NCI-H128 (cell line): ENCODE results near the gene EGFR.

Source experiments
- DNase-seq: peaks from one replicate; lab custom pipeline; 2025; ENCODE audit not compliant: unreplicated experiment; lab: John Stamatoyannopoulos, UW

The EGFR gene

DNA sequence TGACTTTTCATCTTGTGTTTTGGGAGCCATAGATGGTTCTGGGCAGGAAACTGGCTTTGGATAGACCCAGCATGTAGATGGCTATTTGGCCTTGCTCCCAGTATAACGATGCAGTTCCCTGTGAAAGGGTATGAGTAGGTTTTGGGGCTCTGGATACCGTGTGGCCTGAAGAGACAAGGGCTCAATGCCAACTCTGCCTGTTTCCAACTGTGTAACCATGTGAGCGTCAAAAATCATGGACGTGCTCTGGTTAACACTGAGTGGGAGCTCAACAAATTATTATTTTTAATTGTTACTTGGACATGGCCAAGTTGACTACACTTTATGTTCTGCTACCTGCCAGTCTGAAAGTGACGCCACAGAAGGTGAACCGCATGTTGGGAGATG lies 41.8 kb downstream of the EGFR start:
- DNase-seq: no peak

DNA sequence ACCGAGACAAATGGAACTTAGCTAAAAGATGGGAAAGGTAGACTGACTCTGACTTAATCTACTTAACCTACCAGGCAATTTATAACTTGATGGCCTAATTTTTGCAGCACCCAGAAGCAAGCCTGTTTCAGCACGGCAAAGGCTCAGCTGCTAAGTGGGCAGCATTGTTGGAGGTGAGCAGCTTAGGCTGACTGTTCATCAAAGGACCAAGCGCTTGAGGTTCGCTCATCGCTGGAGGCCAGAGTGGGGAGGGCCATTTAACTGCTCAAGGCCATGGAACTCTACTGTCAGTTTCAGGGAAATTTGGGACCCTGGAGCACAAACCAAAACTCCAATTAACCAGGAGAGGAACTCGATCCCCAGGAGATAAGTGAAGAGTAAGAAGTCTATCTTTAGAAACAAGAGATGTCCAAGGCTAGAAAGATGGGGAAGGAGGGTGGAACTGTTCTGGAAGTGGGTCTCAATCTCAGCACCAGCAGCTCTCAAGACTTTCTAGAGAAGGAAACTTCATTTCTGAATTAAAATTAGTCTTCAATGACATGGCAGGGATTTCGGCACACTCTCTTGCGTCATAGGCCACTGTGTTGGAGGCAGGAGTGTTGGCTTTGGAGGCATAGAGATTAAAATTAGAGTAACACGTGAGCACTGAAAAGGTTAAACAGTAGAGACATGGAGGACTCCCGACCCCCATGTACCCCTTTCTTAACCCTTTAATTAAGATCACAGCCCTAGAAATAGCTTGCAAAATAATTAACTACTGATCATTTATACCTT lies 43.1 kb downstream of the EGFR start:
- no peak for DNase-seq

- DNase-seq: no peak
Measured at GRCh38 chr7:55063061-55063460, 44.2 kb downstream of the EGFR start.

DNA sequence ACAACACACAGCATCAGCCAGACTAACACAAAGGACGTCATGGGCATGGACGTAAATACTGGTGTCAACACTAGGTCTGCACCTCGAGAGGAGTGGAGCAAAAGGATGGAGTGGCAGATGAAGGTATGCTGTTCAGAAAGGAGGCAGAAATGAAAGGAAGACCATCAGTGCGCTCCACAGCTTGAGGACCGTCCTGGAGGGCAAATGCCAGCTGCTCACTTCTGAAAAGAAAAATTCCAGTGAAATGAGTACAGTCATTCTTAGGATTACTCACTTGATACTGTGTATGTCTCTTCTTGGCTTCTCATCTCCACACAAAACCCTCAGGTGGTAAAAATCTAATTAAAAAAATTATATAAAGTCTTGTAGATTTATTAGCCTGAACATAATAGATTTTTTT lies 44.8 kb downstream of the EGFR start:
- no peak for DNase-seq

DNA sequence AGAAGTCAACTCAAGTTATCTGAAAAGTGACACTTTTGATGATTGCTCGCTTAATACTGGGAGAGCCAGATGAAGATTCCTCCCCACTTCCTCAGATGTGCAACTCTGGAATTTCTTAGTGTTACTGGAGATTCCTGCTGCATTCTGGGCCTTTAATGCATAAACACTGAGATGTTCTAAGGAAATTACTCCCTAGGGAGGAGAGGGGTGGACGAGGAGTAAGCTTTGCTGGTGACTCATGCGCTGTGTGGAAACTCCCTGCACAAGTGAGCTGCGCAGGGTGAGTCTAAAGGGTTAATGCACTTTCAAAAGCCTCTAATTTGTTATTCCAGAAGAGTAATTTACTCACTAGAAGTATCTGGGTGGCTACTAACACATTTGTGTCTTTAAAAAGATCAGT lies 46.3 kb downstream of the EGFR start:
- no peak for DNase-seq

- DNase-seq: no peak
Measured at GRCh38 chr7:55065511-55066229, 46.9 kb downstream of the EGFR start.

GRCh38 chr7:55066524-55066923 lies 47.7 kb downstream of the EGFR start:
- DNase-seq: no peak

GRCh38 chr7:55066938-55067337 lies 48.1 kb downstream of the EGFR start:
- DNase-seq: no peak

DNA sequence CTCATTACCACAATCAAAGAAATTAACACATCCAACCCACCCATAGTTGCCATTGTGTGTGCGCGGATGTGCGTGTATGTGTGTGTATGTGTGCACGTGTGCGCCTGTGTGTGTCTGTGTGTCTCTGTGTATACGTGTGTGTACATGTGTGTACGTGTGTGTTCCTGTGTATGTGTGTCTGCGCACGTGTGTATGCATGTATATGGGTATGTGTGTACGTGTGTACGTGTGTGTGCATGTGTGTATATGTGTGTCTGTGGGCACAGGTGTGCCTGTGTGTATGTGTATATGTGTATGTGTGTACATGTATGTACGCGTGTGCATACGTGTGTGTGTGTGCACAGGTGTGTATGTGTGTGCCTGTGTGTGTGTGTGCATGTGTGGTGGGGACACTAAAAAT lies 48.9 kb downstream of the EGFR start:
- no peak for DNase-seq

GRCh38 chr7:55069271-55069792 lies 50.5 kb downstream of the EGFR start:
- no peak for DNase-seq

- no peak for DNase-seq
Measured at GRCh38 chr7:55070271-55070743, 51.5 kb downstream of the EGFR start.

DNA sequence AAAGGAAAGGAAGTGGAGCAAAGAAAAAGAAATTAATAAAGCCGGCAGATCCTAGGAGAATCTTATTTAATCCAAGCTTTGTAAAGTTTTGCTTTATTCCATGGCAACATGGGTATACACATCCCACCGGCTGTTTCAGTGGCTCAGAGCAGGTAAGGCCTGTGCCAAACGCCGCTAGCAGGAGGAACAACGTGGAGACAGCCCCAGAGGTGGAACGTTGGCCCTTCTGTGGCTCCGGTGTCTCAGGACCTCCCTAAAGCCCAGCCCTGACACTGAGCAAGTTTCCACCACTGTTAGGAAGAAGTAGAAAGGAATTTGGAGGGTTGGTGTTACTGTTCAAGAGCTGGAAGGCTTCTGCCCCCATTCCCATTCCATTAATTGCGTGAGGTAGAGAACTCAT lies 52.0 kb downstream of the EGFR start:
- no peak for DNase-seq

DNA sequence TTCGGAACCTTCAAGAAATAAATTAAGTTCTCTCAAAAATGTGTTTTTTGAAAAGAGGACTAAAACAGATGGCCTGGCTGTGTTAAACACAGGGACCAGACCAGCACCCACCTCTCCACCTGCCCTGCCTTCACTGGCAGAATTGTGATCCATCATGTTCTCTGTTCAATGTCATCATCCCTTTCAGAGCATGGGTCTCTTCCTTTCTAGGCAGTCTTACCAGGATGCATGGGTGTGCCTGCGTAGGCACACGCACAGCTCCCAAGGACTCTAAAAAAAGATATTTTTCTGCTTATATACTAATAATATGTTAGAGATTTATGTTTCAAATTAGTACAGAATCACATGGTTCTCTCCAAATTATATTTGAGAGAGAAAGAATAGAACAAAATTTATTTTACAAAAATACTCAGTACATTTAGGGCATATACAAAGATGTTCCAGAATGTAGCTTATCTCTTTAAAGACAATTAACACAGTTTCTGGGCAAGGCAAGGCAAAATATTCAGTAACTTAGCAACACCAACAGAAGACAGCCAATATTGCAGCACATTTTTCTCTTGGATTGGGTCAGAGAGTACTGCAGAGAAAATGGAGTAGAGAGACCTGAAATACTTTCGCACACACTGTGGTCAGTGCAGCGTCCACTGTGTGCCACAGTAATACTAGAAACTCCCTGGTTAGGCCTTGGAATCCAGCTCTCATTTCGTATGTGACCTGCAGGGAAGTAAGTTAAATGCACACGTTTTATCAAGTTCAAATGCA lies 52.8 kb downstream of the EGFR start:
- DNase-seq: no peak

DNA sequence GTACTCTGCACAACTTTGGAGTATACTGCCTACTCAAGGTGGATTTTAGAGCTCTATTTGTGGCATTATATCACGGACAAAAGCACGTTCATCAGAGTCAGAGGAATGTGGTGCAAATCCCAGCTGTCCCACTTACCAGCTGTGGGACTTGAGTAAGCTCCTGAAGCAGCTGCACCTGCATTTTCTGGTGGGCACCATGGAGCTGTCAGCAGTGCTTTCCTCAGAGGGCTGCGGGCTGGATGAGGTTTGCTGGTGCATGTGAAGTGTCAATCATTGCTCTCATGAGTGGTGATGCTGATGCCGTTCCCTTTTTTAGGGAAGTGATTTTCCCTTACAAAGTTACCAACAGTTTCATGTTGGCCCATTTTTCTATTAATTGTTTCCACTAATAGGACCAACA lies 53.4 kb downstream of the EGFR start:
- no peak for DNase-seq

DNA sequence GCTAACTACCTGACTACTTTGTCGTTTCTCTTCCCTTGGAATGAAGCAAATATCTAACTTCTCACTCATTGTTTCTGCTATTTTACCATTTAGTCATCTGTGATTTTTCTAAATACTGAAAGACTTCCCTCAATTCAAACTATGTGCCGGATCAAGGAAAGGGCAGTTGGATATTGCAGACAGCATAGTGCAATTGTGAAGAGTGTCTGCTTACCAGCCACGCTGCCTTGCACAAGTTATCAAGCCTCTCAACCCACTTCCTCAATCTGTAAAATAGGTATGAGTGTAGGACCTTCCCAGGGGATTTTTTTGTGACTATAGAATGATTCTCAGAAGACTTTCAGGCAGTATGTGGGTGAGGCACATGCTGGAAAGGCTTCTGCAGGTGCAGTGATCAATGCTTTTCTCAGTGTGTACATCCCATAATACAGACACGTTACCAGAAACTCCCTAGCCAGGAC lies 54.3 kb downstream of the EGFR start:
- DNase-seq: no peak

- DNase-seq: no peak
Measured at GRCh38 chr7:55073976-55074528, 55.2 kb downstream of the EGFR start.

GRCh38 chr7:55075464-55076021 lies 56.7 kb downstream of the EGFR start:
- no peak for DNase-seq

DNA sequence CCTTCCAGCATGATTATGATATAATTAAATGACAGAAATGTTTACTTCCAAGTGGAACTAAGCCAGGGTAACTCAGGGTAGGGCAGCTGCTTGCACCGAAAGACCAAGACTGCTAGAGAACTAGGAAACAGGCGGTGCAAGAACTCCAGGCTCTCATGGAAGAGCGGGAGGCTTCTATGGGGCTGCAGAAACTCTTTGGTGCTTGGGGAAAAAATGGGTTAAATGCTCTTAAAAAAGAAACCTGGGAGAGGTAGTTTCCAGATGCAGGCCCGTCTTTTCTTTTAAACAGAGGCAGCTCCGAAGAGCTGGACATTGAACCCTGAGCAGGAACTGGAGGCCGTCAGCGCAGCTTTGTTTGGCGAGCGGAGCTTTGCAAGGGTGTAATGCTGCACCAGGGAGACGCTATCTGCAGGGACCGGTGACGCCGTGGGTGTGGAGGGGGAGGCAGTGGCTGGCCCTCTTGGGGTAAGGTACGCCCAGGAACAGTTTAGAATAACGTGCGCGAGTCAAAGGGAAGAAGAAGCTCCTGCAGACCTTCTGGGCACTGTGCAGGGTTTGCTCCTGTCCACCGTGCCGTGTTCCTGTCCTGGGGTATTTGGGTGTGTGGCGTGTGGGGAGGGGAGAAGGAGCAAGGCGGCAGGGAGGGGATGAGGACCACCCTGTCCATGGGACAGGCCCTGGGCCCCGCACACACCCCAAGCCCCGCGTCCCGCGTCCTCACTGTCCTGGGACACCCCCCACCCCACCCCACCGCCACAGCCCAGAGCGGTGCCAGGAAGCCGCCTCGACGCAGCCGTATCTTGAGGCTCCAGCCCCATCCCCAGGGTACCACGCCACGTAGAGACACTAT lies 59.0 kb downstream of the EGFR start:
- DNase-seq: no peak

- no peak for DNase-seq
Measured at GRCh38 chr7:55078465-55079372, 59.9 kb downstream of the EGFR start.
